Measurements from ENCODE around the gene PANX2. TPM values are rescaled to one million over a fixed set of nuclear protein-coding genes. Genes with fewer than 3 reads are reported as not detected.

The PANX2 gene
- total RNA-seq, 1 experiment from 2014 or later: not detected

DNA sequence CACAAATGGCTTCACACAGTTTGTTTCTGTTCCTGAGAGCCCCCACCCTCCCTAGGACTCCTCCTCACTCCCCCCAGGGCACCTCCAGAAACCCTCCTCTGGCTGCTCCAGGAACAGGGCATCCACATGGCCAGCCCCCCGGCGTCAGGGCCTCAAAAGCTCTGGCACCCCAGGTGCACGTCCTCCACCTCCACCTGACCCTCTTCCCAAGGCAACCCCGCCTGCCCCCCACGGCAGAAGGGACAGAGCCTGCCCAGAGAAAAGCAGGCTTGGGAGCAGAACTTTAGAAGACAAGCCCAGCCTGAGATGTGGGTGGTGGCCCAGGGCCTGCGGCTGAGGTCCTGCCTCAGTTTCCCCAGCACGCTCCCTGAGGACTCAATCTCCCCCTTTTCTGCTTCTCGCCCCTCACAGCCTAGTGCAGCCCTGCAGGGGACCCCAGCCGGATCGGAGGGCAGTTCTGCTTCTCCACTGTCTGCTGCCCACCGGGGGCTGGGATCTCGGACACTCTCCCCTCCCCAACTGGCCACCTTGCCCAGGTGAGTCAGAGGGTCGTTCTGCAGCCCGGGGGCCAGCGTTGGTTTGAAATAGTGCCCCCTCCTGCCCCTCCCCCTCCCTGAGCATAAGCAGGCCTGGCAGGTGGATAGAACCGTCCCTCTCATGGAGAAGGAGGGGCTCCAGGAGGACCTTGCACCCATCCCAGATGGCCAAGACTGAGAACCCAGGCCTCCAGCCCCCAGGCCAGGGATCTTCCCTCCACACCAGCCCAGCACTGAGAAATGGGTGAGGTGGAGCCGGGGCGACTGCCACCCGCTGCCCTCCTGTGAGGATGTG lies 12.8 kb downstream of the PANX2 start:
- no peak overlapping the region for H2AFZ ChIP-seq (ENCODE audit: low read length)
- peaks cover 16% of the 10 kb centered on the region for H3K79me2 ChIP-seq (ENCODE audit: low read length)
- H4K20me1 ChIP-seq (ENCODE audit: insufficient read depth, low read depth, low read length): peaks cover 3% of the 10 kb centered on the region
- H3K9me2 ChIP-seq (replicated peaks; ENCODE audit: insufficient read depth, low read length): no peaks in the 10 kb centered on the region
- no peak overlapping the region for H3K27ac ChIP-seq (ENCODE audit: low read length)
- H3K4me3 ChIP-seq (ENCODE audit: low read length): no peak overlapping the region
- no peaks in the 10 kb centered on the region for H3K36me3 ChIP-seq (ENCODE audit: insufficient read depth, low read length)
- no peak overlapping the region for H3K4me2 ChIP-seq (ENCODE audit: low read depth, low read length, poor library complexity, severe bottlenecking)
- H3K4me1 ChIP-seq (ENCODE audit: low read length): peaks cover 21% of the 10 kb centered on the region
- DNase-seq: no peak
- no peak overlapping the region for H3K9ac ChIP-seq (ENCODE audit: low read length)
- no peaks in the 10 kb centered on the region for H3K27me3 ChIP-seq (ENCODE audit: low read length)
- H3K9me3 ChIP-seq (ENCODE audit: low read length): no peaks in the 10 kb centered on the region

DNA sequence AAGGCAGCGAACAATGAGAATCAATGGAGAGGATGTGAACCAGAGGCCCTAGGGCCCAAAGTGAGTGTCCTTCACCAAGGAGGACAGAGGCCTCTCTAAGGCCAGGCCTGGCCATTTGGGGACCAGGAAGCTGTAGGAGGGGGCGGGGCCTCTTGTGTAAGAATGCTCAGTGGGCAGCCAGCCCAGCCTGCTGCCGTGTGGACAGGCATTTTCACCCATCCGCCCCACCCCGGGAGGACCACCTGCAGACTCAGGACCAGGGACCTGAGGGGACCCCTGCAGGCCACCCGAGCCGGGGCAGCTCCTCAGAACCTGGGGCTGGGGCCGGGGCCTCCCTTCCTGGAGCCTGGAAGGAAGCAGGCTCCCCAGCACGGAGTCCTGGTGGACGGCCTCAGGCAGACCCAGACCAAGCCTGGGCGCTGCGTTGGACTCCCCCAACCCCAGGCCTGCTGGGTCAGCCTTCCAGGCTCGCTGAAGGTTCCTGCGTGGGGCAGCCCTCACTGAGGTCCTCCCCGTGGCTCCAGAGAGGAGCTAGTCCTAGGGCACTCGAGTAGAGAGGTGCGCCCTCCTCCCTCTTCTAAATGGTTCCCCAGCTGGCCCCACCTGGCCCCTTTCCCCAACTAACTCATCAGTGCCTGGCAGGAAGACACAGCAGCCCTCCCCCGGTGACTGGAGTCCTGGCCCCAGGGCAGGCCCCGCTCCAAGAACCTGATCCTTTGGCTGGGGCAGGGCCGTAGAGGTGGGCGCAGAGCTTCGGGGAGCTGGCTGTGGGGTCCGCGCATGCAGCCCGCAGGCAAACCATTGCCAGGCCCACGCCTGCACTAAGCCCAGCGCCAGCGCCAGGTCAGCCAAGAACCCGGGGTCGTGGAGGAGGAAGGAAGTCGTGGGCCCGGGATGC lies 13.7 kb downstream of the PANX2 start:
- H3K36me3 ChIP-seq (ENCODE audit: insufficient read depth, low read length): no peaks in the 10 kb centered on the region
- no peak overlapping the region for H3K4me3 ChIP-seq (ENCODE audit: low read length)
- peaks cover 10% of the 10 kb centered on the region for H4K20me1 ChIP-seq (ENCODE audit: insufficient read depth, low read depth, low read length)
- H3K9ac ChIP-seq (ENCODE audit: low read length): no peak overlapping the region
- H3K79me2 ChIP-seq (ENCODE audit: low read length): peaks cover 21% of the 10 kb centered on the region
- H3K27ac ChIP-seq (ENCODE audit: low read length): no peak overlapping the region
- no peaks in the 10 kb centered on the region for H3K9me3 ChIP-seq (ENCODE audit: low read length)
- H3K27me3 ChIP-seq (ENCODE audit: low read length): no peaks in the 10 kb centered on the region
- no peak overlapping the region for H3K4me2 ChIP-seq (ENCODE audit: low read depth, low read length, poor library complexity, severe bottlenecking)
- DNase-seq: no peak
- peaks cover 30% of the 10 kb centered on the region for H3K4me1 ChIP-seq (ENCODE audit: low read length)
- H2AFZ ChIP-seq (ENCODE audit: low read length): no peak overlapping the region
- no peaks in the 10 kb centered on the region for H3K9me2 ChIP-seq (replicated peaks; ENCODE audit: insufficient read depth, low read length)

DNA sequence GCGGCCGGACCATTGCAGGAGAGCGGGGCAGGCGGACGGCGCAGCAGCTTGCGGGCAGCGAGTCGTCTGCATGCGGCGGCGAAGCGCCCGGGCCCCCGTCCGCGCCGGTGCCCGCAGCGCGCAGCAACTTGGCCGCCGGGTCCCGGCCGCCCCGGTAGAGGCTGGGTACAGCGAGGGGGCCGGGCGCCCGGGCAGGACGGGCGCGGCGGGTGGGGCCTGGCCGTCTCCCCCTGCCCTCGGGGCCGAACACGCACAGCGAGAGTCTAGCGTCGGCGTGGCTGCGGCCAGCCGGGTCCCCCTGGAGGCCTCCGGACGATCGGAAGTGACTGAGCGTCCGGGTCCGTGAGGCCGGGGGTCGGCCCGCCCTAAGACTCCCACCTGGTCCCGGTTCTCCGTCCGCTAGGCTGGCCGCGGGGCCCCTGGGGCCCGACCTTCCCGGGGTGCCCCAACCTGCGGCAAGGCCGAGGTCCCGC lies 14.4 kb downstream of the PANX2 start:
- no peaks in the 10 kb centered on the region for H3K9me2 ChIP-seq (replicated peaks; ENCODE audit: insufficient read depth, low read length)
- no peak overlapping the region for H2AFZ ChIP-seq (ENCODE audit: low read length)
- H3K4me2 ChIP-seq (ENCODE audit: low read depth, low read length, poor library complexity, severe bottlenecking): peak overlapping the region; percentile 65
- no peaks in the 10 kb centered on the region for H3K27me3 ChIP-seq (ENCODE audit: low read length)
- no peak for DNase-seq
- peaks cover 21% of the 10 kb centered on the region for H3K79me2 ChIP-seq (ENCODE audit: low read length)
- H3K4me1 ChIP-seq (ENCODE audit: low read length): peaks cover 37% of the 10 kb centered on the region
- no peaks in the 10 kb centered on the region for H3K9me3 ChIP-seq (ENCODE audit: low read length)
- peaks cover 14% of the 10 kb centered on the region for H4K20me1 ChIP-seq (ENCODE audit: insufficient read depth, low read depth, low read length)
- H3K36me3 ChIP-seq (ENCODE audit: insufficient read depth, low read length): no peaks in the 10 kb centered on the region
- peak overlapping the region; percentile 62; the same call in 1 of the 2 replicates for H3K4me3 ChIP-seq (ENCODE audit: low read length)
- peak overlapping the region; percentile 63 for H3K9ac ChIP-seq (ENCODE audit: low read length)
- H3K27ac ChIP-seq (ENCODE audit: low read length): no peak overlapping the region

DNA sequence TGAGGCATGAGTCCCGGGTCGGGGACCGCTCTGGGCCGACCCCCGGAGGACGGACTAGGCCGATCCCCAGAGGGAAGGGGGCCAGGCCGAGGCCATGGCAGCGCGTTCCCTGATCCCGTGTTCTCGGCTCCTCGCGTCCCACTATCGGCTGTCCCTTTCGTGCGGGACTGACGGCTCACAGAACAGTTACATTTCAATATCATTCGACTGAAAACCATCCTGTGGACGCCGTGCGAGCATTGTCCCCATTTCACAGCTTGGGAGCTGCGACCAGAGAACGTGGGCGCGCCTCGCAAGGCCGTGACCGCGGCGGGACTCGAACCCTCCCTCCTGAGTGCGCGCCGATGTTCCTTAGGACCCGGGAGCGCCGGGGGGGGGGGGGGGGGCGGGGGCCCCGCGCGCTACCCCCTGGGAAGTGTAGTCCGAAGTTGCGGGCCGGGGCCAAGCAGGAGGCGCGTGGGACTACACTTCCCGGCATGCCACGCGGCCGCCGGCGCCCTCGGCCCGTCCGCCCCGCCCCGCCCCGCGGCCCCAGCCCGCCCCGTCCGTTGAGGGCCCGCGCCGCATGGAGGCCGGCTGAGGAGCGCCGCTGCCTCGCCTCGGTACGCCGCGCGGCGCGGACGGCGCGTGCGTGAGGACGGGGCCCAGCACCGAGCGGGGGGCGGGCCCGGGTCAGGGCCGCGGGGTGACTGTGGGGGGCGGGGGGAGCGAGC lies 15.0 kb downstream of the PANX2 start, which contains the start of gene TRABD:
Gene TRABD (plus strand): TSS at position 539 of the 713 bp plus-strand sequence. CDS start 7,148 bp downstream, outside the sequence.
- H3K27me3 ChIP-seq (ENCODE audit: low read length): no peaks in the 10 kb centered on the region
- no peaks in the 10 kb centered on the region for H3K36me3 ChIP-seq (ENCODE audit: insufficient read depth, low read length)
- peaks cover 43% of the 10 kb centered on the region for H3K4me1 ChIP-seq (ENCODE audit: low read length)
- H3K9ac ChIP-seq (ENCODE audit: low read length): peak within 1 kb of the TSS; percentile 97
- DNase-seq: peak; percentile 97
- H3K9me3 ChIP-seq (ENCODE audit: low read length): no peaks in the 10 kb centered on the region
- peak within 1 kb of the TSS; percentile 97 for H3K27ac ChIP-seq (ENCODE audit: low read length)
- H3K9me2 ChIP-seq (replicated peaks; ENCODE audit: insufficient read depth, low read length): no peaks in the 10 kb centered on the region
- H3K79me2 ChIP-seq (ENCODE audit: low read length): peaks cover 21% of the 10 kb centered on the region
- peak within 1 kb of the TSS; percentile 99 for H3K4me3 ChIP-seq (ENCODE audit: low read length)
- 0 out of 2 replicates have a peak within 1 kb of the TSS, but pooled peaks have one; percentile 89 for H2AFZ ChIP-seq (ENCODE audit: low read length)
- H3K4me2 ChIP-seq (ENCODE audit: low read depth, low read length, poor library complexity, severe bottlenecking): peak within 1 kb of the TSS; percentile 99
- peaks cover 14% of the 10 kb centered on the region for H4K20me1 ChIP-seq (ENCODE audit: insufficient read depth, low read depth, low read length)

DNA sequence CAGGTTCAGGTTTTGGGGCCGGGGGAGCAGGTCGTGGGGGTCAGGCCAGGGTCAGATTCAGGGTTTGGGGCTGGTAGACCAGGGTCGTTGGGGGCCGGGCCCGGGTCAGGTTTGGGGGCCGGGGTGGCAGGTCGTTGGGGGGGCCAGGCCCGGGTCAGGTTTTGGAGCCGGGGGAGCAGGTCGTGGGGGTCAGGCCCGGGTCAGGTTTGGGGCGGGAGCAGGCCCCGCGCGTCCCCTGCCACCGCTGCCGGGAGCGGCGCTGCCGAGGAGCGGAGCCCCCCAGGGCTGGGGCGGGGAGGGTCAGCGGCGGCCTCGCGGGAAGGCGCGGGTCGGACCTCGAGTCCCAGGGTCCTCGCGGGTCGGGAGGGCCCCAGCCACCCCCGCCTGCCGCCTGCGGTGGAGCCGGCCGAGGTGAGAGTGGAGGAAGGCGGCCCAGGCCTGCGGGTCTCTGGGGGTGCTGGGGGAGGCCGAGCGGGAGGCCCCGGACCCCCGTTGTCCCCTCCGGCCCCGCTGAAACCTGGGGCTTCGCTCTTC lies 15.7 kb downstream of the PANX2 start:
- Histone ChIP-seq H3K27me3 (ENCODE audit: low read length) (no peaks in the 10 kb centered on the region), H3K4me1 (ENCODE audit: low read length) (peaks cover 50% of the 10 kb centered on the region), H3K4me3 (ENCODE audit: low read length) (peak overlapping the region; percentile 99), H3K9me2 (replicated peaks; ENCODE audit: insufficient read depth, low read length) (no peaks in the 10 kb centered on the region), H2AFZ (ENCODE audit: low read length) (no peak overlapping the region), H4K20me1 (ENCODE audit: insufficient read depth, low read depth, low read length) (peaks cover 14% of the 10 kb centered on the region), H3K36me3 (ENCODE audit: insufficient read depth, low read length) (no peaks in the 10 kb centered on the region), H3K4me2 (ENCODE audit: low read depth, low read length, poor library complexity, severe bottlenecking) (peak overlapping the region; percentile 99), H3K9ac (ENCODE audit: low read length) (peak overlapping the region; percentile 97), H3K27ac (ENCODE audit: low read length) (peak overlapping the region; percentile 97), H3K9me3 (ENCODE audit: low read length) (no peaks in the 10 kb centered on the region), H3K79me2 (ENCODE audit: low read length) (peaks cover 21% of the 10 kb centered on the region)
- peak; percentile 54 for DNase-seq

DNA sequence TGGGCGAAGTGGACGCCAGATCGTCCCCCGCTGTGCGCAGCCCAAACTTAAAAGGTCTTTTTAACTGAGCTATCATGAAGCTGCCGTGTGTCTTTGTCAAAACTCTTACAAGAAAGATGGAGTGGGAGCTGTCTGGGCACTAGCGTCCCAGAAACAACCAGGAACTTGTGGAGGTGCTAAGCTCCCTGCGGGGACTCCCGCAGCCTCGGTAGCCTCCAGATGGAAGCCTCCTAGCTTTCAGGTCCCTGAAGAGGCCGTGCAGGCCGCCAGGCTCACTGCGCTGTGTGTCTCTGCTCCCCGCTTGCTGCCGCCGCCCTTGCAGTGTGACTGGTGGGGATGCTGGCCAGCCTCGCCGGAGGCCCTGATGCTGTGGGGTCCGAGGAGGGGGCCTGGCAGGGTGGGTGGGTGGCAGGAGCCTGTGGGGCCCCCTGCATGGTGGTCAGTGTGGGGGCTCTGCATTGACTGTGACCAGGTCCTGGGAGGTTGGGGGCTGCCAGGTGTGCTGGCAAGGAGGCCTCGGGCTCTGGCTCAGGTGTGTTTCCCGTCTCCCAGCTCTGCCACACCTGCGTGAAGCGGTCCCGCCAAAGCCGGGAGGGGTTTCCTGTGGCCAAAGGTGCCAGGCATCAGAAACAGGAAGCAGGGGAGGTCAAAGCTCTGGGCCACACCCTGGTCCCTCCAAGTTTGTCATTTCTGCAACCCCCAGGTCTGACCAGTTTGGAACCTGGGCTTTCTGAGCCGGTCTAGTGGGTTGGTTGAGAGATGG lies 16.4 kb downstream of the PANX2 start:
- Histone ChIP-seq H3K4me2 (ENCODE audit: low read depth, low read length, poor library complexity, severe bottlenecking) (peak overlapping the region; percentile 99), H4K20me1 (ENCODE audit: insufficient read depth, low read depth, low read length) (peaks cover 14% of the 10 kb centered on the region), H3K4me3 (ENCODE audit: low read length) (peak overlapping the region; percentile 99), H3K9me3 (ENCODE audit: low read length) (no peaks in the 10 kb centered on the region), H3K36me3 (ENCODE audit: insufficient read depth, low read length) (no peaks in the 10 kb centered on the region), H3K9me2 (replicated peaks; ENCODE audit: insufficient read depth, low read length) (no peaks in the 10 kb centered on the region), H3K79me2 (ENCODE audit: low read length) (peaks cover 25% of the 10 kb centered on the region), H3K27ac (ENCODE audit: low read length) (peak overlapping the region; percentile 97), H2AFZ (ENCODE audit: low read length) (no peak overlapping the region), H3K27me3 (ENCODE audit: low read length) (no peaks in the 10 kb centered on the region), H3K4me1 (ENCODE audit: low read length) (peaks cover 57% of the 10 kb centered on the region), H3K9ac (ENCODE audit: low read length) (peak overlapping the region; percentile 97)
- DNase-seq: peak; percentile 63

DNA sequence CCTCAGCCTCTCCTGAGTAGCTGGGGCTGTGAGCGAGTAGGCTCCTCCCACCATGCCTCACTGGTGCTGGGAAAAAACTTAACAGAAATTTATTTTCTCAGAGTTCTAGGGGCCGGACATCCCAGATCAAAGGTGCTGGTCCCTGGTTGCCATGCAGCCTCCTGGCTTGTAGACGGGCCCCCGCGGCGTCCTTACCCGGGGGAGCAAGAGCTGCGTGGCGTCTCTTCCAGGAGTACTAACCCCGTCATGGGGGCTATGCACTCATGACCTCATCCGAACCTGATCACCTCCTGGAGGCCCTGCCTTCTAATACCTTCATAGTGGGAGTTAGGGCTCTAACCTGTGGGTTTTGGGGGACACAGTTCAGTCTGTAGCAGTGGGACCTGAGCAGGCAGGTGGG lies 17.8 kb downstream of the PANX2 start:
- Histone ChIP-seq H2AFZ (ENCODE audit: low read length) (no peak overlapping the region), H3K79me2 (ENCODE audit: low read length) (peaks cover 39% of the 10 kb centered on the region), H3K9me3 (ENCODE audit: low read length) (no peaks in the 10 kb centered on the region), H3K4me1 (ENCODE audit: low read length) (peaks cover 71% of the 10 kb centered on the region), H4K20me1 (ENCODE audit: insufficient read depth, low read depth, low read length) (peaks cover 14% of the 10 kb centered on the region), H3K4me2 (ENCODE audit: low read depth, low read length, poor library complexity, severe bottlenecking) (peak overlapping the region; percentile 70), H3K4me3 (ENCODE audit: low read length) (peak overlapping the region; percentile 66; the same call in 1 of the 2 replicates), H3K27ac (ENCODE audit: low read length) (peak overlapping the region; percentile 97), H3K36me3 (ENCODE audit: insufficient read depth, low read length) (no peaks in the 10 kb centered on the region), H3K9ac (ENCODE audit: low read length) (peak overlapping the region; percentile 74), H3K9me2 (replicated peaks; ENCODE audit: insufficient read depth, low read length) (no peaks in the 10 kb centered on the region), H3K27me3 (ENCODE audit: low read length) (no peaks in the 10 kb centered on the region)
- no peak for DNase-seq

Measured in Karpas-422 (cell line).